ENCODE results near the gene EAF2.

EAF2 gene

DNA sequence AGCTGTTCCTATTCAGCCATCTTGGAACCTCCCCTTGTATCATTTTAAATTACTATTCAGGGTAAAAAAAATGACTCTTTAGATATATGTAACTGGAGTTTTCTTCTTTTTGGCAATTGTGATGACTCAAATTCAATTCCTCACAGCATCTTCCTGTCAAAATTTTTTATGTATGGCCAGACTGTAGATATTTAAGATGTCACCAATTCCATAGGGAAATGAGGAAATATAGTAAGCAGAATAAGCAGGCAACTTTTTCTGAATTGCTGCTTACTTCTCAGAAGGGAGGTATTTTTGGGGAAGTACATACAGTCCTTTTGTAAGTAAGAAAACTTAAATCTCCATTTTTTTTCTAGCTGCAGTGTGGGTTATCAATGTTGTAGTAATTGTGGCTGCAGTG is 28.8 kb downstream of the EAF2 start:
- DNase-seq, result no peak

DNA sequence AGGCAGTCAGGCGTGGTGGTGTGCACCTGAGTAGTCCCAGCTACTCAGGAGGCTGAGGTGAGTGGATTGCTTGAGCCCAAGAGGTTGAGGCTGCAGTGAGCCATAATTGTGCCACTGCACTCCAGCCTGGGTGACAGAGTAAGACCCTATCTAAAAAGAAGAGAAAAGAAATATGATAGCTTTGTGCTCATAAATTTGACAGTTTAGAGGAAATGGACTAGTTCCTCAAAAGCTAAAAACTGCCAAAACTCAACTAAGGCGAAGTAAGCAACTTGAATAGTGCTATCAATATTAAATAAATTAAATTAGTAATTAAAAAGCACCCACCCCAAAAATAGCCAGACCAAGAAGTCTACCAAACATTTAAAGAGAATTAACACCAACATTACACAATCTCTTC is 34.7 kb downstream of the EAF2 start:
- no peak for DNase-seq

DNA sequence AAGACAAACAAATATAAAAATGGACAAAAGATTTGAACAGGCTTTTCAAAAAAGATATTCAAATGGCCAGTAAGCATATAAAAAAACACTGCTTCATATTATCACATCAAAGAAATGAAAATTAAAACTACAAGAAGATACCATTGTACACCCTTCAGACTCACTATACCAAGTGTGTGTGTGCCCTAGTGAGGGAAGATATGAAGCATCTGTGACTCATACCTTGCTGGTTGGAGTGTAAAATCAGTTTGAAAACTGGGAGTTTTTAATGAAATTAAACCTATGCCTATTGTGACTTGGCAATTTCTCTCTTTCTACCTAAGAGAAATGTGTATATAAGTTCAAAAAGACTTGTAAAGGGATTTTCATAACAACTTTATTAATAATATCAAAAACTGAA is 35.7 kb downstream of the EAF2 start:
- no peak for DNase-seq

- DNase-seq, result no peak
These were observed 36.4 kb downstream of the EAF2 start for GRCh38 chr3:121871430-121871829.

- no peak for DNase-seq
These were observed 43.4 kb downstream of the EAF2 start for GRCh38 chr3:121878411-121878810.

DNA sequence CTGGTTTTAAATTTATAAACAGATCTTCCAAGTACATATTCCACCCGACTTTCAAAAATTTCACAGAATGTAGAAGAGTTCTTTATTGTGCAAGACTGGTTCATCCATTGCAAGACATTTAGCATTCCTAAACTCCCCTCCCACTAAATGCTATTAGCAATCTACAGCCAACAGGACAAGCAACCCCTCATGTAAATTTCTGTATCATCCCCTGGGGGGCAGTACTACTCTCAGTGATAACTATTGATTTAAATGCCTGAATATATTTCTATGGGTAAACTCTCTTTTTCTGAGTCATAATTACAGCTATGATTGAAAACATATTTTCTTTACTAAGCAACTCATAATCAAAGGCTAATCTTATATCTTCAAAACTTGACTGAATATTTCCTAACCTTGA is 48.5 kb downstream of the EAF2 start:
- DNase-seq, result no peak

GRCh38 chr3:121885386-121885785 is 50.4 kb downstream of the EAF2 start:
- no peak for DNase-seq

- no peak for DNase-seq
These were observed 59.4 kb downstream of the EAF2 start, which contains the start of gene SLC15A2 for GRCh38 chr3:121894301-121894990. SLC15A2 (plus strand) TSS chr3:121894401; CDS start chr3:121894477, 76 bp downstream.

- no peak for DNase-seq
These were observed 60.1 kb downstream of the EAF2 start for GRCh38 chr3:121895121-121895520.

GRCh38 chr3:121895736-121896135 is 60.7 kb downstream of the EAF2 start:
- DNase-seq, result no peak

- DNase-seq, result no peak
These were observed 61.8 kb downstream of the EAF2 start for GRCh38 chr3:121896823-121897222.

DNA sequence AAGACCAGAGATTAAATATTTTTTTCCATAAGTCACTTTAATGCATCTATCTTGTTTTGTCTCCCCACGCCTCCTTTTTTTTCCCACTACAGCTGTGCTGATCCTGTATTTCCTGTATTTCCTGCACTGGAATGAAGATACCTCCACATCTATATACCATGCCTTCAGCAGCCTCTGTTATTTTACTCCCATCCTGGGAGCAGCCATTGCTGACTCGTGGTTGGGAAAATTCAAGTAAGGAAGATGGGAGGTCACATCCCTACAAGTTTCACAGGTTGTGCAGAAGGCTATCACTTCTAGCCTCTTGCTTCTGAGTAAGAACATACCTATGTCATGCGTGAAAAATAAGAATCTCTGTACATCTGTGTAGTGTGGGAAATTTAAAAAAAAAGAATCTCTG is 62.3 kb downstream of the EAF2 start:
- no peak for DNase-seq

DNA sequence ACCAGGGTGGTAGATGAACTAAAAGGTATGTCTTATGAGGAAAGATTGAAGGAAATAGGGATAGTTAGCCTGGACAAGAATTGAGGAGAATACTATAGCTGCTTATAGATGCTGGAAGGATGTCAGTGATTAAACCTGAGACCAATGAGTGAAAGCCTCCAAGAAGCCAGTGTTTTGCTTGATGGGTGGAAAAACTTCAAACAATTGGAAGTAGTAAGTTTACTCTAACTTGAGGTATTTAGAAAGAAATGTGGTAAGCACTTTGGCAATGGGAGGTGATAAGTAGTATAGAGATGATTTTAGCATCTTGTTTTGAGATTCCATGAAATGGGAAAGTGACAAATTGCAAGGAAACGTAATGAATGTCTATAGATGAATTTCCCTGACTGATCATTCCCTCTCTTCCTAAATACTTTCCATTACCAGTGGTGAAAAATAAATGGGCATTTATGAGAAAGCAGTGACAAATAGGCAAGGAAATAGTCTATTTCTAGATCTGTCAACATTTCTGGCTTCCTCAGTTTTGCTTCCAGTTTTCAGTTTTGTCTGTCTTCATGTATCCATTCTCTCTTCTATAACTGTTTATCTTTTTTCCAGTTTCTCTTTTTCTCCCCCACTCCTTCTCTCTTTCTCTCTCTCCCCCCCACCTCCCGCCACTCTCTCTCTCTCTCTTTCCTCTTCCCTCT is 78.4 kb downstream of the EAF2 start:
- DNase-seq, result no peak

DNA sequence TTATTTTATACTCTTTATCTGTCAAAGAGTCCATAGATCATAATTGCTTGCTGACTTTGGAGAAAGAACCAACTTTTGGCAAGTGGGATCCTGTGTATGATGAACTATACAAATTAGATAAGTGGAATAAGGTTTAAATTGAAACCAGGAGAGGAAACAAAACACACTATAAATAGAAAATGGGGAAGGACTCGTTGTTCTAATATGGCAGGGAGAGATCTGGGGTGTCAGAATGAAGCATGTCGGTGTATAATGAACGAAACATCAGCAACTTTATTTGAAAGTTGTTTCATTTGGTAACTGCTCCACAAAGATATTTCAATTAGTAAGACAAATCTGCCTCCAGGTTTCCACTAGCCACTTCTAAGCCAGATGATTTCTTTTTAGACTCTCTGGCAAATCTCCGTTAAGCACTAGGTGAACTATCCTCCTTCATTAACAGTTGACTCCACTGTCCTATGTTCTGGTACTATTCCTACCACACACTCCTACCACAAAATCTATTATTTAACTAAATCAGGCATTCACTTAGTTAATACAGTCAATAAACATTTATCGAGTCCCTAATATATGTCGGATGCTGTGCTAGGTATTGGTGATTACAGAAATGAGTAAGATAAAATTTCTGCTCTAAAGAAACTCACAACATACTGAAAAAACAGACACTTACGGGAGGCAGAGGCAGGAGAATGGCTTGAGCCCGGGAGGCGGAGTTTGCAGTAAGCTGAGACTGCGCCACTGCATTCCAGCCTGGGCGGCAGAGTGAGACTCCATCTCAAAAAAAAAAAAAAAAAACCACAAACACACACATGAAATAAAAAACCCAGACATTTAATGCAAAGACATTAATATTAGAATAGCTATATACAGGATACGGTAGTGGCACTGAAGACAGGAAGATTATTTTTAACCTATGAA is 79.3 kb downstream of the EAF2 start:
- no peak for DNase-seq

- no peak for DNase-seq
These were observed 81.2 kb downstream of the EAF2 start for GRCh38 chr3:121916189-121916588.

- DNase-seq, result no peak
These were observed 83.9 kb downstream of the EAF2 start for GRCh38 chr3:121918779-121919483.

GRCh38 chr3:121924734-121925133 is 89.7 kb downstream of the EAF2 start:
- DNase-seq, result no peak

DNA sequence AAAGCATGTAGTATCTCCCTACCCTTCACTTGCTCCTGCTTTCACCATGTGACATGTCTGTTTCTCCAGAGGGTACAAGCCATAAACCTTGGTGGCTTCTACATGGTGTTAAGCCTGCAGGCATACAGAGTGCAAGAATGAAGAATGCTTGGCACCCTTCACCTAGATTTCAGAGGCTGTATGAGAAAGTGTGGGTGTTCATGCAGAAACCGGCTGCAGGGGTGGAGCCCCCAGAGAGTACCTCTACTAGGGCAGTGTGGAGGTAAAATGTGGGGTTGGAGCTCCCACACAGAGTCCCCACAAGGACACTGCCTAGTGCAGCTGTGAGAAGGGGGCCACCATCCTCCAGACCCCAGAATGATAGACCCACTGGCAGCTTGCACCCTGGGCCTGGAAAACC is 91.4 kb downstream of the EAF2 start:
- DNase-seq, result no peak
